CD4-positive, CD25-positive, alpha-beta regulatory T cell (primary cell): Measurements from ENCODE around the gene PDE2A. TPM values are rescaled to one million over a fixed set of nuclear protein-coding genes. Genes with fewer than 3 reads are reported as not detected.
"Not testable (repeated sequence)": the region's sequence is repeated elsewhere in the genome, so short reads cannot be mapped to it uniquely, and the experiment has no call there.

Experiments
- ATAC-seq, 2 donors: fragments of 150-1000 bp; cut with Tn5 transposase; one replicate each; pipeline ENCODE4 v1.10.0; 2021; ENCODE audit warnings: low read depth in 2 of 2, moderate number of reproducible peaks in 2 of 2, moderate library complexity in 1 of 2
- DNase-seq, 3 donors: peaks; one replicate each; pipeline versions ENCODE4 v3.0.0 to v3.0.0-alpha.2; 2012 to 2022; ENCODE audit warnings: mixed read lengths in 1 of 3
- H3K27ac ChIP-seq: one replicate; pipeline ENCODE4 v1.7.0; 2013; ENCODE audit warnings: mild to moderate bottlenecking, low read length; ENCODE audit not compliant: insufficient read depth, poor library complexity, severe bottlenecking
- H3K27me3 ChIP-seq: one replicate; pipeline ENCODE4 v1.7.0; 2013; ENCODE audit warnings: low read length; ENCODE audit not compliant: control insufficient read depth, insufficient read depth
- H3K36me3 ChIP-seq: one replicate; pipeline ENCODE4 v1.7.0; 2013; ENCODE audit warnings: mild to moderate bottlenecking, low read length, moderate library complexity; ENCODE audit not compliant: control insufficient read depth, insufficient read depth
- H3K4me1 ChIP-seq: 2 replicates; pipeline ENCODE4 v1.7.0; 2013; ENCODE audit warnings: mild to moderate bottlenecking, low read length; ENCODE audit not compliant: insufficient read depth, control insufficient read depth, poor library complexity, severe bottlenecking
- H3K4me3 ChIP-seq: one replicate; pipeline ENCODE4 v1.7.0; 2013; ENCODE audit warnings: low read depth, mild to moderate bottlenecking, low read length, moderate library complexity
- H3K9me3 ChIP-seq, 2 experiments: 1 replicate in 1 of 2; 2 replicates in 1 of 2; pipeline ENCODE4 v1.7.0; 2013; ENCODE audit warnings: low read length in 2 of 2, mild to moderate bottlenecking in 1 of 2, moderate library complexity in 1 of 2; ENCODE audit not compliant: control insufficient read depth in 2 of 2
- H3K27ac Mint-ChIP-seq, 3 donors: one replicate each; pipeline ENCODE4 v1.8.0; 2020 to 2022; ENCODE audit warnings: mild to moderate bottlenecking in 3 of 3, mixed read lengths in 3 of 3, moderate library complexity in 2 of 3
- H3K27me3 Mint-ChIP-seq: one replicate; pipeline ENCODE4 v1.8.0; 2022; ENCODE audit warnings: mild to moderate bottlenecking, mixed read lengths
- H3K36me3 Mint-ChIP-seq: one replicate; pipeline ENCODE4 v1.8.0; 2020; ENCODE audit warnings: mixed read lengths
- H3K4me1 Mint-ChIP-seq, 4 donors: one replicate each; pipeline ENCODE4 v1.8.0; 2020 to 2022; ENCODE audit warnings: mixed read lengths in 4 of 4, mild to moderate bottlenecking in 1 of 4
- H3K4me3 Mint-ChIP-seq, 4 donors: one replicate each; pipeline ENCODE4 v1.8.0; 2020 to 2022; ENCODE audit warnings: mild to moderate bottlenecking in 4 of 4, mixed read lengths in 4 of 4, moderate library complexity in 3 of 4
- H3K9me3 Mint-ChIP-seq, 7 donors: one replicate each; pipeline ENCODE4 v1.8.0; 2020 to 2022; ENCODE audit warnings: mixed read lengths in 7 of 7, mild to moderate bottlenecking in 3 of 7, moderate library complexity in 2 of 7
- polyA plus RNA-seq, 4 donors: library from polyadenylated mRNA; unstranded; fragments of 300-500 nt; fragmentation: Illumina TruSeq; gene quantifications; one replicate each; pipeline ENCODE4 v1.2.3, GENCODE V29; 2021
- total RNA-seq: library from RNA; stranded (reverse); gene quantifications from one replicate; pipeline ENCODE4 v1.2.3, GENCODE V29; 2022

PDE2A gene
- total and polyA plus RNA-seq, 5 donors from 2014 or later: 6.7 TPM; not detected in 4

GRCh38 chr11:72555014-72555522 lies 119.2 kb downstream of the PDE2A start:
- not testable (repeated sequence) for H3K27ac Mint-ChIP-seq

DNA sequence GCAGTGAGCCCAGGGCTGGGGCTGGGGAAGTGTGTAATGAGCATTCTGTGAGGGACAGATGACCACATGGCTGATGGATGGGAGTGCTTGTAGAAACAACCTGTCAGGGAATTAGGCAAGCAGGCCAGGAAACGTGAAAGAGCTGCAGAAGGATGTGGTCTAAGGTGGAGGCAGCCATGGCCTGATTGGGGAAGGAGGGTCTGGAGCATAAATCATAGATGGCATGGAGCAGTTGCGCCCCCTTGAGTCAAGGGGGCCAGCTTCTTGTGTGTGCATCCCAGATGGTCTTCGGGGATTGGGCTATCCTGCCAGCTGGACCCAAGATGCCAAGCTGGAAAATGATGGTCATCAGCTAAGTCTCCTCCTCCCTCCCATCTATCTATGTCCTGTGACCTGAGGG lies 120.5 kb downstream of the PDE2A start:
- Mint-ChIP-seq H3K36me3 (no peaks in the 10 kb centered on the region), H3K27me3 (peaks cover 24% of the 10 kb centered on the region), H3K9me3 (peaks cover 0 to 1% (median 0%) of the 10 kb centered on the region in 7 donors), H3K27ac (no peak overlapping the region), H3K4me1 (peaks cover 0 to 2% (median 0%) of the 10 kb centered on the region in 4 donors), H3K4me3 (no peak overlapping the region)
- no peak overlapping the region for H3K4me3 ChIP-seq
- peak in 2 of 3 donors; percentile 4 to 52 for DNase-seq
- no peaks in the 10 kb centered on the region for H3K9me3 ChIP-seq
- peaks cover 12% of the 10 kb centered on the region for H3K27me3 ChIP-seq
- no peaks in the 10 kb centered on the region for H3K4me1 ChIP-seq
- no peaks in the 10 kb centered on the region for H3K36me3 ChIP-seq
- ATAC-seq: no peak
- no peak overlapping the region for H3K27ac ChIP-seq

More at GRCh38 chr11:72555014-72555522, 119.2 kb downstream of the PDE2A start:
- H3K4me1 Mint-ChIP-seq, DNase-seq, H3K4me3 Mint-ChIP-seq, H3K27ac ChIP-seq, H3K4me3 ChIP-seq, H3K4me1 ChIP-seq, H3K36me3 Mint-ChIP-seq, H3K36me3 ChIP-seq, H3K9me3 ChIP-seq, H3K9me3 Mint-ChIP-seq, ATAC-seq: not testable (repeated sequence)
- peaks cover 12% of the 10 kb centered on the region for H3K27me3 ChIP-seq
- peaks cover 32% of the 10 kb centered on the region for H3K27me3 Mint-ChIP-seq

DNA sequence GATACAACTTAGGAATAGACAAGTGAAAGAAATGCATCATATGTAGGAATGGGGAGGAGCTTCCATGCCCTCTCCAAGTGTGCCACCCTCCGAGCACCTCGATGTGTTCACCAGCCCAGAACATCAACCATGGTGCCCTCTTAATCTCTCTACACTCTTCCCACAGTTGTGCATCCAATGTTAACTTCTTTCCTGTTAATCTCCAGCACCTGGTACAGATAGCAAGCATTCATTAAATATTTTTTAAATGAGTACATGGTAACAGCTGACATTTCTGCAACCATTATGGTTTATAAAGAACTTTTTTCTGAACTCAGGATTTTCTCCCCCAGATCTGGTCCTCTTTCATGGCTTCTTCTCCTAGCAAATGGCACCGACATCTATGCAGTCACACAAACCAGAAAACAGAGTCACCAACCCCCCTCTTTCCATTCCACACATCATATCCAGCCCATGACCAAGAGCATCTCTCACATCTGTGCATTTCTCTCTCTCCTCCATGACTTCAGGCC lies 121.8 kb downstream of the PDE2A start:
- no peak overlapping the region for H3K27ac Mint-ChIP-seq
- H3K4me1 Mint-ChIP-seq: peaks cover 0 to 2% (median 0%) of the 10 kb centered on the region in 4 donors
- no peak for DNase-seq
- Histone ChIP-seq H3K4me1 (no peaks in the 10 kb centered on the region), H3K27ac (no peak overlapping the region), H3K4me3 (no peak overlapping the region), H3K9me3 (no peaks in the 10 kb centered on the region), H3K27me3 (peaks cover 6% of the 10 kb centered on the region), H3K36me3 (no peaks in the 10 kb centered on the region)
- H3K4me3 Mint-ChIP-seq: no peak overlapping the region
- no peaks in the 10 kb centered on the region for H3K36me3 Mint-ChIP-seq
- H3K27me3 Mint-ChIP-seq: peaks cover 24% of the 10 kb centered on the region
- H3K9me3 Mint-ChIP-seq: peaks cover 0 to 1% (median 0%) of the 10 kb centered on the region in 7 donors
- ATAC-seq: no peak

DNA sequence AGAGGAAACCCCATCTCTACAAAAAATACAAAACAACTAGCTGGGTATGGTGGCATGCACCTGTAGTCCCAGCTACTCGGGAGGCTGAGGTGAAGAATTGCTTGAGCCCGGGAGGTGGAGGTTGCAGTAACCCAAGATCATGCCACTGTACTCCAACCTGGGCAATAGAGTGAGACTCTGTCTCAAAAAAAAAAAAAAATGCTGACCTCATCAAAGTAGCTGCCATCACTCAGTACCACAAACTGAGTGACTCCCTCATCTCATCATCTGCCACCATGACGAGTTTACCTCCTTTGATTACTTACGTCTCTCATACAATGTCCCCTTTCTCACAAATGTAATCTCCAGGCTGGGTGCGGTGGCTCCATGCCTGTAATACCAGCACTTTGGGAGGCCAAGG lies 122.7 kb downstream of the PDE2A start:
- no peak overlapping the region for H3K27ac ChIP-seq
- Mint-ChIP-seq H3K27me3 (peaks cover 22% of the 10 kb centered on the region), H3K4me3 (no peak overlapping the region), H3K4me1 (peaks cover 0 to 2% (median 0%) of the 10 kb centered on the region in 4 donors), H3K36me3 (no peaks in the 10 kb centered on the region), H3K9me3 (peaks cover 0 to 1% (median 0%) of the 10 kb centered on the region in 7 donors), H3K27ac (no peak overlapping the region)
- ATAC-seq: no peak
- H3K36me3 ChIP-seq: no peaks in the 10 kb centered on the region
- H3K27me3 ChIP-seq: peaks cover 6% of the 10 kb centered on the region
- no peaks in the 10 kb centered on the region for H3K4me1 ChIP-seq
- H3K4me3 ChIP-seq: no peak overlapping the region
- H3K9me3 ChIP-seq: no peaks in the 10 kb centered on the region
- DNase-seq: no peak

- H3K4me3 ChIP-seq: no peak overlapping the region
- ATAC-seq (no peak), DNase-seq (no peak)
- Mint-ChIP-seq H3K36me3 (no peaks in the 10 kb centered on the region), H3K27ac (no peak overlapping the region), H3K4me3 (no peak overlapping the region), H3K9me3 (no peaks in the 10 kb centered on the region), H3K4me1 (peaks cover 0 to 2% (median 0%) of the 10 kb centered on the region in 4 donors), H3K27me3 (peaks cover 6% of the 10 kb centered on the region)
- no peaks in the 10 kb centered on the region for H3K4me1 ChIP-seq
- no peaks in the 10 kb centered on the region for H3K36me3 ChIP-seq
- H3K27me3 ChIP-seq: no peaks in the 10 kb centered on the region
- no peak overlapping the region for H3K27ac ChIP-seq
- H3K9me3 ChIP-seq: no peaks in the 10 kb centered on the region
These were observed 125.8 kb downstream of the PDE2A start for GRCh38 chr11:72548463-72548862.

DNA sequence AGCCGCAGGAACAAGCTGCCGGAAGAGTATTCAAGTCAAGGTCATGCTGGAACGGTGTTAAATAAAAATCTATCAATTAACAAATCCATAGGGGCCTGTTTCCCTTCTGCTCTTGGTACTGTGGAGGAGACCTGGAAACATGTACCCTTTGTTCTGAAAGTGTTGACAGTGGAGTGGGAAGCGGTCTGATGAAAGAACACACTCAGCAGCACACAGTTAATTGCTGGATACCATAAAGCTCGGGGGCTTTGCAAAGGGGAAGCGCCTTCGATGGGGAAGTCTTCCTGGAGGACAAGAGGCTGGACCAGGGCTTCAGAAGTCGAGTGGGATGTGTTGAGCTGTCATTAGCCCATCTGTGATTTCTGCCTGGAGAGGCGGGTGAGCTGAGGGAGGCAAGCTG lies 127.4 kb downstream of the PDE2A start:
- no peaks in the 10 kb centered on the region for H3K36me3 ChIP-seq
- Mint-ChIP-seq H3K4me3 (no peak overlapping the region), H3K9me3 (no peaks in the 10 kb centered on the region), H3K27me3 (peaks cover 14% of the 10 kb centered on the region), H3K36me3 (no peaks in the 10 kb centered on the region), H3K27ac (peak overlapping the region in 1 of 3 donors; percentile 39), H3K4me1 (peaks cover 0 to 2% (median 0%) of the 10 kb centered on the region in 4 donors)
- no peak overlapping the region for H3K4me3 ChIP-seq
- no peaks in the 10 kb centered on the region for H3K4me1 ChIP-seq
- no peaks in the 10 kb centered on the region for H3K9me3 ChIP-seq
- no peak overlapping the region for H3K27ac ChIP-seq
- no peak for ATAC-seq
- no peak for DNase-seq
- no peaks in the 10 kb centered on the region for H3K27me3 ChIP-seq

DNA sequence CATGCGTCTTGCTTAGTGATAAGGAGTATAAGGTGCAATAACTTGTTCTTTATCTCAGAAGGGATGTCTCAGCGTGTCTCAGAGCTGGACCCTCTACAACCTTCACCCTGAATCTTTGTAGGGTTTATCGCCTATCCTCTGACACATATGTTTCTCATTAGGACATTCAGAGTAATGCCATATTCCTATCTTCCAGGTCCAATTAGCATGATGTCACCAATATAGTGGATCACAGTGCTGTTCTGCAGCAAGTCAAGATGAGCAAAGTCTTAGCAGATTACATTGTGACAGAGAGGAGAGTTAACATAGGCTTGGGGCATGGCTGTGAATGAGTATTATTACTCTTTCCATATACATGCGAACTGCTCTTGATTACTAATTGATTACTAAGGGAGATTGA lies 129.6 kb downstream of the PDE2A start:
- H3K27me3 ChIP-seq: peaks cover 10% of the 10 kb centered on the region

DNA sequence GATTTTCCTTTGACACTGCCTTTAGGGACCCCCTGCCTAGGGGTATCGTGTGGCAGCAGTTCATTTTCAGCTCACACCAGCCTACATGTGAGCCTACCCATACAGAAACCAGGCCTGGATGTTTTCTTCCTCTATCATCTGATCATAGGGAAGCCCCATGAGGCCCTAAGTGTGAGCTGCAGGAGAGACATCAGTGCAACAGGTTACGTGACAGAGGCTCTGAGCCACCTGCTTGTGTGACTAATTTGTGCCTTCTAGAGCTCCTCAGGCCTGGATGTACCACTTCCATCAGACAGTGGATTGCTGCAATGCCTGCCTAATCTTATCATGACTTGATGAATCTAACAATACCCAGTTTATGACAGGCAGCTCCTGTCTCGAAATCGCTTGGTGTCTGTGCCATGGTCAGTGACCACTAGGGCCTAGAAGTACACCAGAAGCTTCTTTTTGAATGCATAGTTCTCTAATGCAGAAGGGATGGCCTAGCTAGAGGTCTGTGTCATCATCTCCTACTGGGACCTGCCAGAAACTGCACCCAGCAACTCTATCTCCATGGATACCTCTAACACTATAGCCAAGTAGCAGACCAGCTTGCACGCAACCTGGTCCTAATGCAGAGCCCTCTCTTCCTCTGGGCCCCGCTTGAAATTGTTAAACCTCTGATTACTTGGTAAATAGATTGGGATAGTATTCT lies 130.2 kb downstream of the PDE2A start:
- DNase-seq (no peak), ATAC-seq (no peak)
- H3K27me3 Mint-ChIP-seq: peaks cover 26% of the 10 kb centered on the region

More for the DNA sequence above, 129.6 kb downstream of the PDE2A start:
- ATAC-seq (no peak), DNase-seq (no peak)
- no peaks in the 10 kb centered on the region for H3K9me3 ChIP-seq
- H3K36me3 ChIP-seq: no peaks in the 10 kb centered on the region
- no peak overlapping the region for H3K4me3 Mint-ChIP-seq
- no peak overlapping the region for H3K4me3 ChIP-seq
- no peaks in the 10 kb centered on the region for H3K36me3 Mint-ChIP-seq
- no peaks in the 10 kb centered on the region for H3K9me3 Mint-ChIP-seq
- H3K4me1 Mint-ChIP-seq: no peaks in the 10 kb centered on the region
- H3K27ac ChIP-seq: no peak overlapping the region
- no peak overlapping the region for H3K27ac Mint-ChIP-seq
- no peaks in the 10 kb centered on the region for H3K4me1 ChIP-seq
- H3K27me3 Mint-ChIP-seq: peaks cover 22% of the 10 kb centered on the region

More for the DNA sequence above, 130.2 kb downstream of the PDE2A start:
- H3K27ac ChIP-seq: no peak overlapping the region
- Mint-ChIP-seq H3K27ac (no peak overlapping the region), H3K36me3 (no peaks in the 10 kb centered on the region), H3K4me3 (no peak overlapping the region), H3K4me1 (no peaks in the 10 kb centered on the region), H3K9me3 (no peaks in the 10 kb centered on the region)
- no peaks in the 10 kb centered on the region for H3K4me1 ChIP-seq
- no peak overlapping the region for H3K4me3 ChIP-seq
- H3K36me3 ChIP-seq: no peaks in the 10 kb centered on the region
- peaks cover 11% of the 10 kb centered on the region for H3K27me3 ChIP-seq
- no peaks in the 10 kb centered on the region for H3K9me3 ChIP-seq
